Nephron progenitor cell (in vitro differentiated cells): ENCODE data around the gene TH.

Experiments used
- DNase-seq: peaks from one replicate; pipeline ENCODE4 v3.0.0; 2021
- H3K27ac Mint-ChIP-seq: 2 replicates; pipeline ENCODE4 v1.8.0; 2021; ENCODE audit warnings: mild to moderate bottlenecking, moderate library complexity, mixed read lengths
- H3K27me3 Mint-ChIP-seq: 2 replicates; pipeline ENCODE4 v1.8.0; 2021; ENCODE audit warnings: mild to moderate bottlenecking, low read depth, mixed read lengths; ENCODE audit not compliant: poor library complexity
- H3K36me3 Mint-ChIP-seq: 2 replicates; pipeline ENCODE4 v1.8.0; 2021; ENCODE audit warnings: low read depth, mixed read lengths
- H3K4me1 Mint-ChIP-seq: 2 replicates; pipeline ENCODE4 v1.8.0; 2021; ENCODE audit warnings: mixed read lengths
- H3K4me3 Mint-ChIP-seq: 2 replicates; pipeline ENCODE4 v1.8.0; 2021; ENCODE audit warnings: mild to moderate bottlenecking, moderate library complexity, mixed read lengths
- H3K9me3 Mint-ChIP-seq: 2 replicates; pipeline ENCODE4 v1.8.0; 2021; ENCODE audit warnings: mild to moderate bottlenecking, moderate library complexity, mixed read lengths
- CTCF ChIP-seq: fragments of 200-600 bp; sonication (generic); IDR thresholded peaks from 2 replicates; pipeline ENCODE4 v1.5.0; 2021; ENCODE audit warnings: antibody characterized with exemption

The TH gene

GRCh38 chr11:2171591-2172003 is at the start of gene TH:
Gene TH (minus strand): TSS chr11:2171815. CDS start chr11:2171786, 29 bp downstream.
- Mint-ChIP-seq H3K36me3 (no peaks in the 10 kb centered on the region), H3K4me1 (peaks cover 30% of the 10 kb centered on the region), H3K4me3 (no peak within 1 kb of the TSS), H3K27me3 (peaks cover 3% of the 10 kb centered on the region), H3K27ac (no peak within 1 kb of the TSS), H3K9me3 (no peaks in the 10 kb centered on the region)
- TF ChIP-seq CTCF: no peak
- DNase-seq: no peak

DNA sequence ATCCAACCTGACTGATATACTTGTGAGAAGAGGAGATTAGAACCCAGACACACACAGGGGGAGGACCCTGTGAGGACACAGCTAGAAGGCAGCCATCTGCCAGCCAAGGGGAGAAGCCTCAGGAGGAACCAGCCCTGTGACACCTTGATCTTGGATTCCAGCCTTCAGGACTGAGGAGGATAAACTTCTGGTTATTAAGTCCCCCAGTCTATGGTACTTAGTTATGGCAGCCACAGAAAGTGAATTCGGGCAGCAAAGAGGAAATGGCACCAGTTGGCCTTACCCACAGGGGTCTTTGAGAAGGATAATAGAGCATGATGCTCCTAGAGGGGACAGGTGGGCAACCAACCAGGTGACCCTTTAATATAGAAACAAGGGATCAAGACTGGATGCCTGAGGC is 49.4 kb upstream of the TH start:
- no peak for DNase-seq
- TF ChIP-seq CTCF: no peak
- Mint-ChIP-seq H3K36me3 (no peaks in the 10 kb centered on the region), H3K27me3 (peaks cover 4% of the 10 kb centered on the region), H3K4me1 (peaks cover 16% of the 10 kb centered on the region), H3K9me3 (peaks cover 39% of the 10 kb centered on the region), H3K27ac (no peak overlapping the region), H3K4me3 (no peak overlapping the region)

DNA sequence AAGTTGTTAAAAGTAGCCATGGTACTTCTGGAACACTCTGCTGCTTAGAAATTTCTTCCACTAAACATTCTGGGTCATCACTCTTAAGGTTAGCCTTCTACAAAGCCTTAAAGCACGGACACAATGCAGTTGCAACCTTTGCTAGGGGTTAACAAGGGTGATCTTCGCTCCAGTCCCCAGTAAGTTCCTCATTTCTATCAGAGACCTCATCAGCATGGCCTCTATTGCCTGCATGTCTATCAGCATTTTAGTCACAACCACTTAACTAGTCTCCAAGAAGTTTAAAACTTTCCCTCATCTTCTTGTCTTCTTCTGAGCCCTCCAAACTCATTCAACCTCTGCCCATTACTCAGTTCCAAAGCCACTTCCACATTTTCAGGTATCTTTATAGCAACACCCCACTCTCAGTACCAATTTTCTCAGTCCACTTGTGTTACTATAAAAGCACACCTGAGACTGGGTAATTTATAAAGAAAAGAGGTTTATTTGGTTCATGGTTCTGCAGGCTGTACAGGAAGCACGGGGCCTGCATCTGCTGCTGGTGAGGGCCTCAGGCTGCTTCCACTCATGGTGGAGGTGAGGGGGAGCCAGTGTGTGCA is 48.7 kb upstream of the TH start:
- Mint-ChIP-seq H3K4me1 (peaks cover 16% of the 10 kb centered on the region), H3K36me3 (no peaks in the 10 kb centered on the region), H3K27me3 (peaks cover 4% of the 10 kb centered on the region), H3K9me3 (peaks cover 32% of the 10 kb centered on the region), H3K27ac (no peak overlapping the region), H3K4me3 (no peak overlapping the region)
- no peak for TF ChIP-seq CTCF
- no peak for DNase-seq

- TF ChIP-seq CTCF: no peak
- DNase-seq: no peak
- H3K36me3 Mint-ChIP-seq: no peaks in the 10 kb centered on the region
- H3K4me3 Mint-ChIP-seq: no peak overlapping the region
- no peak overlapping the region for H3K27ac Mint-ChIP-seq
- peaks cover 4% of the 10 kb centered on the region for H3K27me3 Mint-ChIP-seq
- peaks cover 20% of the 10 kb centered on the region for H3K4me1 Mint-ChIP-seq
- H3K9me3 Mint-ChIP-seq: peaks cover 26% of the 10 kb centered on the region
Measured at GRCh38 chr11:2219318-2220017, 47.9 kb upstream of the TH start.

DNA sequence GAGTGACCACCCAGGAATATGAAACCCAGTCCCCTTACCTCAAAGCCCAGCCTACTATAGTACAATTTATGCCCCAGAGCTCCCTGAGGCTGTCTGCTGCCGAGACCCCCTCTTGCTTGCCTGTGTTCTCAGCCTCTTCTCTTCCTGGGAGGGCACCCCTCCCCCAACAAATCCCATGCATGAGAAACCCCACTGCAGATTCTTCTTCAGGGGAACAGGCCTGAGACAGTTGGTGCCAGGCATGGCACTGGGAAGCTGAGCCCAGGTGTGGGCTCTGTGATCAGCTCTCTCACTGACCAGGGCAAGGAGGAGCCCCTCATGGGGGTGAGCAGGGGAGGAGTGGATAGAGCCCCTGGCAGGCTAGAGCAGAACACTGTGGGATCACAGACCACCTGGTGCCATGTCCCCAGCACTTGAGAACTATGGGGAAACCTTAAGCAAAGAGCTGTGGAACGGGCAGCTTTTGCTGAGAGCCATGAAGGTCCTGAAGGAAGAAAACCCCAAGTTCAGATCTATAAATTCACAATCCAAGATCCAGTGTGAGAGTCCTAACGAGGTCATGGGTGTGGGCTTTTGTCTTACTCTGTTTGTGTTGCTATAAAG is 46.5 kb upstream of the TH start:
- Mint-ChIP-seq H3K4me1 (peaks cover 33% of the 10 kb centered on the region), H3K27ac (no peak overlapping the region), H3K27me3 (peaks cover 4% of the 10 kb centered on the region), H3K4me3 (no peak overlapping the region), H3K9me3 (peaks cover 13% of the 10 kb centered on the region), H3K36me3 (no peaks in the 10 kb centered on the region)
- DNase-seq: no peak
- no peak for TF ChIP-seq CTCF
